Stimulated activated CD8-positive, alpha-beta memory T cell treated with anti-CD3 and anti-CD28 coated beads, Interleukin-4, amount 100 ng/mL, for 24 hours (primary cell): ENCODE data around the gene SDHAF3.
"Not testable (repeated sequence)": the region's sequence is repeated elsewhere in the genome, so short reads cannot be mapped to it uniquely, and the experiment has no call there.

Source experiments
- DNase-seq: peaks from one replicate; pipeline ENCODE4 v3.0.0-alpha.2; 2020; ENCODE audit warnings: low read depth

SDHAF3 gene

DNA sequence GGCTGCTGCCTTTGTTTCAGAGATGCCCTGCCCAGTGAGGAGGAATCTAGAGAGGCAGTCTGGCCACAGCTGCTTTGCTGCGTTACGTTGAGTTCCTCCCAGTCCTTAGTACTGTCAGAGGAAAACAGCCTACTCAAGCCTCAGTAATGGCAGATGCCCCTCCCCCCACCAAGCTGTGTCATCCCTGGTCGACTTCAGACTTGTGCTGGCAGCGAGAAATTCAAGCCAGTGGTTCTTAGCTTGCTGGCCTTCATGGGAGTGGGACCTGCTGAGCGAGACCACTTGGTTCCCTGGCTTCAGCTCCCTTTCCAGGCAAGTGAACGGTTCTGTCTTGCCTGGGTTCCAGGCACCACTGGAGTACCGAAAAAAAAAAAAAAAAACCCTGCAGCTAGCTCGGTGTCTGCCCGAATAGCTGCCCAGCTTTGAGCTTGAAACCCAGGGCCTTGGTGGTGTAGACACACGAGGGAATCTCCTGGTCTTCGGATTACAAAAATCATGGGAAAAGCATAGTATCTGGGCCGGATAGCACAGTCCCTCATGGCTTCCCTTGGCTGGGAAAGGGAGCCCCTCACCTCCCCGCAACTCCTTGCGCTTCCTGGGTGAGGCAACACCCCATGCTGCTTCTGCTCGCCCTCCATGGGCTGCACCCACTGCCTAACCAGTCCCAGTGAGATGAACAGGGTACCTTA is 9.1 kb downstream of the SDHAF3 start:
- DNase-seq, result no peak

DNA sequence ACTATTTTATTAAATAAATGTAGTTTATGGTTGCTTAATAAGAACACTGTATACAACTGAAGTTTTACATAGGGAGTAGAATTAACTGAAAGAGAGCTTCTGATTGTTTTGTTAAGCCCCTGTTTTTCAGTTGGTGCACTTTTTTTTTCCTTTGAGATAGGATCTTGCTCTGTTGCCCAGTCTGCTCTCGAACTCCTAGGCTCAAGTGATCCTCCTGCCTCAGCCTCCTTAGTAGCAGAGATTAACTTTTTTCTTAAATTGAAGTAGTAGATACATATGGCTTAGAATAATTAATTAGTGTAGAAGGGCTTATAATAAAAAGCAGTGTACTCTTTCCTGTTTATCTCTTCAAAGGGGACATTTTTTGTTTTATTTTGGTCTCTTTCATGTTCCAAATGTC is 11.2 kb downstream of the SDHAF3 start:
- DNase-seq, result no peak

DNA sequence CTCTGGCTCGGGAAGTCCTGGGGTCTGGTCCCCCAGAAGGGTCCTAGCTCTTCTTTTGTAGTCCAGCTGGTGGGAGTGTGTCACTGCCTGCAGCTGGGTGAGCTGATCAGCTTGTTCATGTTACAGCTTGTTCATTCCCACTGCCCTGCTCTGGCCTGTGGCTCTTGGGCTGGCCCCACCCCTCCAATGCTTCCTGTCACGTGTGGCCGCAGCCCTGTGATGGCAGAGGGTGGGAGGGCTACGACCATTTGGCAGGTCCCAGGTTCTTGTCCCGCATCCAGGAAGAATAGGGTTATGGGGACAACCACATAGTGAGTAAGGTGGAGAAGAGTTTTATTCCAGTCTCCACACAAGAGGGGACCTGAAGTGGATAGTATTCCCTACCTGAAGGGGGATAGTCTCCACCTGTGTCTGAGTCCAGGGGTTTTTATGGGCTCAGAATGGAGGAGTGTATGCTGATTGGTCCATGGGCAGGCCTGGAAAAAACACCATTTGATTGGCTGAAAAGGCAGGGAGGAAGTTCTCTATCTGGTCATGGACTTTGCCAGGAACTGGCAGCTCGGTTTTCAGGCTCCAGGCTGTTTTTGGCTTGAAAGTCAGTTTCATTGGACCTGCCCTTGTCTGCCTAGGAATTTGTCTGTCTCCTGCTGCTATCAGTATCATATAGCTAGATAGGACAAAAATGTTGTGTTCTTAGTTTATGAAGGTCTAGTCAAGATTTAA is 13.1 kb downstream of the SDHAF3 start:
- no peak for DNase-seq

DNA sequence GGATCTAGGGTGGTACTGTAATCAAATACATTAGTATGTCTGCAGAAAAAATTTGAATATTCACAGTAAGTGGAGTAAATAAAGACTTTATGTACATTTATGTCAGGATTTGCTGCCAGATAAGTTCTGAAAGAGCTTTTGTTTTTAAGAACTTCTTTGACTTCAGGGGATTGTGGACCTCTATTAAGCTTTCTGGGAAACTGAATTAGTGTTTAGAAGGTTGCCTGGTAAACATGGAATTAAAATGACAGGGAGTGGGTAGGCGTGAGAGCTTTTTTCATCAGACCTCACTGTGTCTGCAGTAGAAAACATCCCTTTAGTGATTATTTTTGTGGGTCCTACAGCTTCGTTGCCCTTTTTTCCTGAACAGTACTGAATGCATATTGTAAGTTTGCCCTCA is 15.7 kb downstream of the SDHAF3 start:
- DNase-seq, result no peak

DNA sequence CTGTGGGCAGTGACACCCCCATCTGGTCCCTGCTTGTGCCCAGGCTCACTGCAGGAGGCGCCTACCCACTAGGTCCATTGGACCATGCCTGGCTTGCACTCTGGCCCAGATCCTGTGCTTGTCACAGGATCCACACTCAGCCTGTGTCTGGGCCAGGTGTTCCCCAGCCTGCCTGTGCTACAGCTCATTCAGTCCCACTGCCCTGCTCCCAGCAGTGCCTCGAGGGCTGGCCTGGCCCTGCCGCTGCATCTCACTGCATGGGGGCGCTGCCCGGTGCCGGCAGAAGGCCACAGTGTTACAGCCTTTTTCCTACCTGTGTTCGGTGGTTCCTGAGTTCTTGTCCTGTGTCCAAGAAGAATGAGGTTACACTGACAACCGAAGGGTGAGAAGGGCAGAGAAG is 21.3 kb downstream of the SDHAF3 start:
- no peak for DNase-seq

DNA sequence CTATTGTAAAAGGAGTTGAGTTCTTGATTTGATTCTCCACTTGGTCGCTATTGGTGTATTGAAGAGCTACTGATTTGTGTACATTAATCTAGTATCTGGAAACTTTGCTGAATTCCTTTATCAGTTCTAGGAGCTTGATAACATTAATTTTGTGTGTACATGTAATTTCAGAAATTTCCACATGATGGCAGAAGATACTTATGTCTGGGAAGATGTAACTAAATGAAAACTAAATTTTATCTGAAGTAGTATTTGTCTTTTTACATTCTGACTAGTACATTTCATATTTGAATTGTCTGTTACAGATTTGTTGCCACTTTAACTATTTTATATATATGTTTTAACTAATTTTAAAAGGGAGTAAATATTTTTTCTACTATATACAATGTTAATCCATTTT is 27.6 kb downstream of the SDHAF3 start:
- no peak for DNase-seq

DNA sequence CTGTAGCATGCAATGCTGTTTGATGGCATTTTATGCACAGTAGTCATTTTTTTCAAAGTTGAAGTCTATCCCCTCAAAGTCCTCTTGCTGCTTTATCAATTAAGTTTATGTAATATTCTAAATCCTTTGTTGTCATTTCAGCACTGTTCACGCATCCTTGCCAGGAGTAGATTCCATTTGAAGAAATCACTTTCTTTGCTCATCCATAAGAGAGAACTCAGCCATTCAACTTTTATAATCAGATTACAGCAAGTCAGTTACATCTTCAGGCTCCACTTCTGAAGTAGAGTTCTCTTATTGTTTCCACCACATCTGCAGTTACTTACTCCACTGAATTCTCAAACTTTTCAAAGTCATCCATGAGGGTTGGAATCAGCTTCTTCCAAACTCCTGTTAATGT is 32.3 kb downstream of the SDHAF3 start:
- no peak for DNase-seq

DNA sequence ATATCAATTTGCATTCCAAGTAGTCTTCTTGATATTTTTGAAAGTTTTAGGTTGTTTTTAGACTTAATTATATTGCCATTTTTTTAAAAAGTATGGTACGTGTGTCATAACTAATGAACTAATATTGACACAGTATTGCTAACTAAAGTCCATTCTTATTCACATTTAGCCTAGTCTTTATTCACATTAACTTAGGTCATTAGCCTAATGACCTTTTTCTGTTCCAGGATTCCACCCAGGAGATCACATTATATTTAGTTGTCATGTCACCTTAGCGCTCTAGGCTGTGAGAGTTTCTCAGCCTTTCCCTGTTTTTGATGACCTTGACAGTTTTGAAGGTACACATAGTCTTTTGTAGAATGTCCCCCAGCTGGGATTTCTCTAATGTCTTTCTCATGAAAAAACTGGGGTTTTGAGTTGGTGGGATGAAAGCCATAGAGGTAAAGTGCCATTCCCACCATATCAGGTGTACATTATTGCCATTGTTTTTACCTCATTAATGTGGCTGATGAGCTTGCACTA is 38.5 kb downstream of the SDHAF3 start:
- no peak for DNase-seq

DNA sequence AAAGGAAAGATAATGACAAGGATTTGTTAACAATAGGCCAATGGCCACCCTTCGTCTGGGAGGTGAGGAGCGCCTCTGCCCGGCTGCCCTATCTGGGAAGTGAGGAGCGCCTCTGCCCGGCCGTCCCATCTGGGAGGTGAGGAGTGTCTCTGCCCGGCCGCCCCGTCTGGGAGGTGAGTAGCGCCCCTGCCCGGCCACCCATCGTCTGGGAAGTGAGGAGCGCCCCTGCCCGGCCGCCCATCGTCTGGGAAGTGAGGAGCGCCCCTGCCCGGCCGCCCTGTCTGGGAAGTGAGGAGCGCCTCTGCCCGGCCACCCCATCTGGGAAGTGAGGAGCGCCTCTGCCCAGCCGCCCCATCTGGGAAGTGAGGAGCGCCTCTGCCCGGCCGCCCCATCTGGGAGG is 42.5 kb downstream of the SDHAF3 start:
- DNase-seq, result not testable (repeated sequence)

DNA sequence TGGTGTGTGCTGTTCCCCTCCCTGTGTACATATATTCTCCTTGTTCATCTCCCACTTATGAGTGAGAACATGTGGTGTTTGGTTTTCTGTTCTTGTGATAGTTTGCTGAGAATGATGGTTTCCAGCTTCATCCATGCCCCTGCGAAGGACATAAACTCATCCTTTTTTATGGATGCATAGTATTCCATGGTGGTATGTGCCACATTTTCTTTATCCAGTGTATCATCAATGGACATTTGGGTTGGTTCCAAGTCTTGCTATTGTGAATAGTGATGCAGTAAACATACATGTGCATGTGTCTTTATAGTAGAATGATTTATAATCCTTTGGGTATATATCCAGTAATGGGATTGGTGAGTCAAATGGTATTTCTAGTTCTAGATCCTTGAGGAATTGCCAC is 44.1 kb downstream of the SDHAF3 start:
- not testable (repeated sequence) for DNase-seq

DNA sequence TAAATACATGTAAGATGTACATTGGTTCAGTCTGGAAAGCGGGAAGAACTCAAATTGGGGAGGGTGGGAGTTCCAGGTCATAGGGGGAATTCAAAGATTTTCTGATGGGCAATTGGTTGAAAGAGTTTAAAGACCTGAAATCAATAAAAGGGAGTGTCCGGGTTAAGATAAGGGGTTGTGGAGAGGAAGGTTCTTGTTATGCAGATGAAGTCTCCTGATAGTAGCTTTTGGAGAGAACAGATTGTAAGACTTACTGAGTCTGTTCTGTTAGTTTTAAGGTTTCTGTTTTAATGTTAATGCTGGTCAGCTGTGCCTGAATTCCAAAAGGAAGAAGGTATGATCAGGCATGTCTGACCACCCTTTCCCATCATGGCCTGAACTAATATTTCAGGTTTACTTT is 48.8 kb downstream of the SDHAF3 start:
- no peak for DNase-seq

DNA sequence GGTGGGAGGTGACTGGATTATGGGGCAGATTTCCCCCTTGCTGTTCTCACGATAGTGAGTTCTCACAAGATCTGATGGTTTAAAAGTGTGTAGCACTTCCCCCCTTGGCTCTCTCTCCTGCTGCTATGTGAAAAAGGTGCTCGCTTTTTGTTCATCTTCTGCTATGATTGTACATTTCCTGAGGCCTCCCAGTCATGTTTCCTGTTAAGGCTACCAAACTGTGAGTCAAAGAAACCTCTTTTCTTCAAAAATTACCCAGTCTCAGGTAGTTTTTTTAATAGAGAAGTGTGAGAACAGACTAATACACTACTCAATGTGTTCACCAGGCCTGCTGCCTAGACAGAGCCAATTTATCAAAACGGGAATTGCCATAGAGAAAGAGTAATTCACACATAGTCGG is 49.7 kb downstream of the SDHAF3 start:
- no peak for DNase-seq

DNA sequence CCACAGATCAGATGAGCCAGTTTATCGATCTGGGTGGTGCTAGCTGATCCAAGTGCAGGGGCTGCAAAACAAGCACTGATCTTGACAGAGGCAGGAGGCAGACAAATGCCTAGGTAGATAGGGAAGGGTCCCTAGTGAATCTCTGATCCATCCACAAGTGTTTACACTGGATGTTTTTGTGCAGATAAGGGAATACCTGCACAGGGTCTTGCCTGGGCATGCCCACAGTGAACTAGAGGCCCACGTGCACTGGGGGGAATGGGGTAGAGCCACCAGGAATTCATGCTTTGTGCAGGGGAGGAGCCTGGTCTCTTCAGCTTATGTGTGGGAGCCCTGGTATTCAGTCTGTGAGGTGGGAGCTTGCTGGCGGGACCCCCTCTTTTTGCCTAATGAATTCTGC is 50.3 kb downstream of the SDHAF3 start:
- DNase-seq, result no peak

DNA sequence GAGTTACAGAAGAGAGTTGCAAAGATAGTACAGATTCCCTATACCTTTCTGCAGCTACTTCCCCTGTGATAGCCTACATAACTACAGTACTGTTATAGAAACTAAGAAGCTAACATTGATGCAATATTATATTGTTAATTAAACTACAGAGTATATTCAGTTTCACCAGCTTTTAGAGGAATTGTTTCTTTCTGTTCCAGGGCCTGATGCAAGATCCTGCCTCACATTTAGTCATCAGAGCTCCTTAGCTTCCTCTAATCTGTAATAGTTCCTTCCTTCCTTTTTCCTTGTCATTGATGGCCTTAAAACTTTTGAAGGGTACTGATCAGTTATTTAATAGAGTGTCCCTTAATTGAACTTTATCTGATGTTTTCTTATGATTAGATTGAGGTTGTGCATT is 56.8 kb downstream of the SDHAF3 start:
- no peak for DNase-seq

DNA sequence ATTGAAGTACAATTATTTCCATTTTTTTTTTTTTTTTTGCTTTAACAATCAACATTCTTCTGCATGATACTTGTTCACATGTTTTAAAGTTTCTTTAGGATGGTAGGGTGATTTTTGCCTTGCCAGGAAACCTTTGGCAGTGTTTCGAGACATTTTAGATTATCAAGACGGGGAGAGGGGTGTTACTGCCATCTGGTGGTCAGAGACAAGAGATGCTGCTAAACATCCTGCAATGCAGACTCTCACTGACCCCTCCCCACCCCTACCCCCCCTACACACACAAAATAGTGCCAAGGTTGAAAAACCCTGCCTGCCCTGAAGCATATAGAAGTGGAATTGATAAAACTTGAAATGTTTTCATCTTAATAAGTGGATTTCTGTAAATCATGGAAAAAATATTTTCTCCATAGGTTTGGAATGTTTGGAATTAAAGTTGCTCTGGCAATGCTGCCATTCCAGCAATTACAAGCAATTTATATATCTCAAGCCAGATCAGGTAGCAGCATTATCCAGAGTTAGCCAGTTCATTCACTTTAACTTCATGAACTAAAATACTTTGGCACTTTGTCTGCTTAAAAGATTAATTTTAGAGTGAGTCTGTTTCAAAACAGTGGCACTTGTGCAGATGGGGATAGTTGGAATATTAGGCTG is 62.1 kb downstream of the SDHAF3 start:
- DNase-seq, result no peak

DNA sequence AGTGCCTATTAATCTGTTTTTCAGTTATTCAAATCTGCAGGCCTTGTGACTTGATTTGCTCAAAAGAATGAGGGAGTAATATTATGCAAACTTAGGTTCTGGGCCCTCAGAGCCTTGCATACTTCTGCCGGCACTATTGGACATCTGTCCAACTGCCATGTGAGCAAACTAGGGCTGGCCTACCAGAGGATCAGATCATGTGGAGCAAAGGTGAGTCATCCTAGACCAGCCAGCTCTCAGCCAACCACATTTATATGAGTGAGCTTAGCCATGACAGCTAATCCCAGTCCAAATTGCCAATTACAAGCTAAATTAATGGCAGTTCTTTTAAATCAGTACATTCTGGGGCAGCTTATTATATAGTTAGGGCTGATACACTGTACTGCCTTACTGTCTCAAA is 69.6 kb downstream of the SDHAF3 start:
- no peak for DNase-seq

DNA sequence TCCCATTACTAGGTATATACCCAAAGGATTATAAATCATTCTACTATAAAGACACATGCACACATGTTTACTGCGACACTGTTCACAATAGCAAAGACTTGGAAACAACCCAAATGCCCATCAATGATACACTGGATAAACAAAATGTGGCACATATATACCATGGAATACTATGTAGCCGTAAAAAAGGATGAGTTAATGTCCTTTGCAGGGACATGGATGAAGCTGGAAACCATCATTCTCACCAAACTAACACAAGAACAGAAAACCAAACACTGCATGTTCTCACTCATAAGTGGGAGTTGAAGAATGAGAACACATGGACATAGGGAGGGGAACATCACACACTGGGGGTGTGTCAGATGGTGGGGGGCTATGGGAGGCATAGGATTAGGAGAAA is 78.7 kb downstream of the SDHAF3 start:
- not testable (repeated sequence) for DNase-seq

DNA sequence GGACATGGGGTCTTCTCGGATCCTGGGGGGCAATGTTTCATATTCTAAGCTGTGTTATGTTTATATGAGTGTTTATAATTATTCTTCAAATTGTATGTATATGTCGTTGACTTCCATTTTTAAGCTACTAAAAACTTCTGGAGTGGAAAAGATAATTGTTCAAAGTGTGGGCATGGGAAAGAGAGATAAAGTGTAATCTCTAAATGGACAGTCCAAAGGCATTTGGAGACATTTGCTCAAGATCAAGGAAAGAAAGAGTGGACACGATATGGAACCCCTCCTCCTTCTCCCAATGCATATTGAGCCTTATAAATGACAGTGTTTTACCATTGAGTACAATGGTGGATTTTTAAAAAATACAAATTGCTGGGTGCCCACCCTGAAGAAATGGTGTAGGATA is 81.1 kb downstream of the SDHAF3 start:
- no peak for DNase-seq

DNA sequence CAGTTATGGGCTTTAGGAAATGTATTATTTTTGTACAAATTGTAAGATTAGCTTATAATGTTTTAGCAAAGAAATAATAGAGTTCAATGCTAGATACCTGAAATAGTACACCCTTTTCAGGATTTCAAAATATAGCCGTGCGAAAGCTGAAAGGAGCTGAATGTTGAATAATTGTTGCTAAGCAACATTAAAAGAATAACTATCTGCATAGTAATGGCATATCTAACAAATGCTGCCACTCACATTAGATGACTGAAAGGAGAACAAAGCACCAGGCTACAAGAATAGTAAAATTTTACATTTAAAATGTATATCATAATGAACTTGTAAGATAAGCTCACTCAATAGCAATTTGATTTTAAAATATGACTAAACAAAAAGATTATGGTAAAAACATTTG is 82.5 kb downstream of the SDHAF3 start:
- DNase-seq, result no peak

DNA sequence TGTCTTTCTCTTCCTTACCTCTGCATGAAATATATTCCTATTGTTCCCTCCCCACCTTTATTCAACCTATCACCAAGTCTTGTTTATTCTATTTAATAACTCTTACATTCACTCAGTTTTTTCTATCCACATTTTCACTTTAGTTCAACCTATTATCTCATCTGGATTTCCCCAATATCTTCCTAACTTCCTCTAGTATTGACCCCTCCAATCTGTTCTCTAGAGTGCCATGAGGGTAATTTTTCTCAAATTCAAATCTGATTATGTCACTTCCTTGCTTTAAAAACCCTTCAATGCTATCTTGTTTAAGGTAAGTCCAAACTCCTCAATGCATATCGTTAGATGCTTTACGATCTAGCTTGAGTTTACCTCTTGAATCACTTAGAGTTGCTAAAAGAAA is 86.5 kb downstream of the SDHAF3 start:
- no peak for DNase-seq

DNA sequence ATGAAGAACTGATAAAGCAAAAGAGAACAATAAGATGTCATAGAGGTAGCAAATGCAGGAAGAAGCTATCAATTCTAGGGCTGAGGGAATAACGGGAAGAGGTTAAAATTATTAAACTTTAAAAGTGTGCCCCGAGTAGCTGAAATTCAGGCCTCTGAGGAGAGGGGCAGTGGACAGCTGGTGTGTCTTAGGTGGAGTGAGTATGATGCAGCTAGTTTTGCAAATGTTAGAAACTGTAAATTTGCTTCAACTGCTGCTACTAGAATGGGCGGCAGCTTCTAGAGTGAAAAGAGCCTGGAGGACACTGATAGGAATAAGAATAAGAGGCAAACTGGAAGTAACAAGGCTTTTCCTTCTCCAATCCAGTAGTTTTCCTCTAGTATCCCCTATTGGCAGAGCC is 87.3 kb downstream of the SDHAF3 start:
- no peak for DNase-seq

DNA sequence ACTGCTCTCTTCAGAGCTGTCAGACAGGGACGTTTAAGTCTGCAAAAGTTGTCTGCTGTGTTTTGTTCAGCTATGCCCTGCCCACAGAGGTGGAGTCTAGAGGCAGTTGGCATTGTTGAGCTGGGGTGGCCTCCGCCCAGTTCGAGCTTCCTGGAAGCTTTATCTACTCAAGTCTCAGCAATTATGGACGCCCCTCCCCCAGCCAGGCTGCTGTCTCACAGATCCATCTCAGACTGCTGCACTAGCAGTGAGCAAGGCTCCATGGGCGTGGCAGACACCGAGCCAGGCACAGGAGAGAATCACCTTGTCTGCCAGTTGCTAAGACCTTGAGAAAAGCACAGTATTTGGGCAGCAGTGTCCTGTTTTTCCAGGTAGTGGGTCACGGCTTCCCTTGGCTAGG is 98.1 kb downstream of the SDHAF3 start:
- no peak for DNase-seq

DNA sequence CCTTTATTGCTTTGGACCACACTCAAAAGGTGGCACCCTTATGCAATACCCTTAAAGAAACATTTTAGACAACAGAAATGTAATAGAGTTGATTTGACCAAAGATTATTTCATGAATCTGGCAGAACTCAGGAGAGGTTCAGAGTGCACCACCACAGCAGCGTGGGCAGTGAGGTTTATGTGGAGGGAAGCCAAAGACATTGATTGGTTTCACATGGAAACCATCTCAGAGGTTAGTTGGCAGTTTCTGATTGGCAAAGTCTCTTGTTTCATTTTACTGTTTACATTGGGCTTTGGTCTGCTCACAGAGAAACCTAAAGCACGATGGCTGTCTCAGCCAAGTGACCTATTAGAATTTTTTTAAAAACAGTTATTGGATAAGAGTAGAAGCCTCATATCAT is 101.3 kb downstream of the SDHAF3 start:
- no peak for DNase-seq
